ENCODE data around the gene ITSN1. TPM values are rescaled to one million over a fixed set of nuclear protein-coding genes. Genes with fewer than 3 reads are reported as not detected.

The ITSN1 gene
- total RNA-seq, 1 experiment from 2014 or later: 50.3 TPM

- TF ChIP-seq SIN3A (IDR thresholded peaks at IDR 0.05; ENCODE audit: borderline replicate concordance, insufficient read depth, low read depth, low read length): no peak
- TF ChIP-seq, protein P1, sequence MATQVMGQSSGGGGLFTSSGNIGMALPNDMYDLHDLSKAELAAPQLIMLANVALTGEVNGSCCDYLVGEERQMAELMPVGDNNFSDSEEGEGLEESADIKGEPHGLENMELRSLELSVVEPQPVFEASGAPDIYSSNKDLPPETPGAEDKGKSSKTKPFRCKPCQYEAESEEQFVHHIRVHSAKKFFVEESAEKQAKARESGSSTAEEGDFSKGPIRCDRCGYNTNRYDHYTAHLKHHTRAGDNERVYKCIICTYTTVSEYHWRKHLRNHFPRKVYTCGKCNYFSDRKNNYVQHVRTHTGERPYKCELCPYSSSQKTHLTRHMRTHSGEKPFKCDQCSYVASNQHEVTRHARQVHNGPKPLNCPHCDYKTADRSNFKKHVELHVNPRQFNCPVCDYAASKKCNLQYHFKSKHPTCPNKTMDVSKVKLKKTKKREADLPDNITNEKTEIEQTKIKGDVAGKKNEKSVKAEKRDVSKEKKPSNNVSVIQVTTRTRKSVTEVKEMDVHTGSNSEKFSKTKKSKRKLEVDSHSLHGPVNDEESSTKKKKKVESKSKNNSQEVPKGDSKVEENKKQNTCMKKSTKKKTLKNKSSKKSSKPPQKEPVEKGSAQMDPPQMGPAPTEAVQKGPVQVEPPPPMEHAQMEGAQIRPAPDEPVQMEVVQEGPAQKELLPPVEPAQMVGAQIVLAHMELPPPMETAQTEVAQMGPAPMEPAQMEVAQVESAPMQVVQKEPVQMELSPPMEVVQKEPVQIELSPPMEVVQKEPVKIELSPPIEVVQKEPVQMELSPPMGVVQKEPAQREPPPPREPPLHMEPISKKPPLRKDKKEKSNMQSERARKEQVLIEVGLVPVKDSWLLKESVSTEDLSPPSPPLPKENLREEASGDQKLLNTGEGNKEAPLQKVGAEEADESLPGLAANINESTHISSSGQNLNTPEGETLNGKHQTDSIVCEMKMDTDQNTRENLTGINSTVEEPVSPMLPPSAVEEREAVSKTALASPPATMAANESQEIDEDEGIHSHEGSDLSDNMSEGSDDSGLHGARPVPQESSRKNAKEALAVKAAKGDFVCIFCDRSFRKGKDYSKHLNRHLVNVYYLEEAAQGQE (IDR thresholded peaks at IDR 0.05; ENCODE audit: insufficient read depth in 1 of 2, low read depth in 2 of 2, low read length in 1 of 2): no peak
- TF ChIP-seq, protein P2, sequence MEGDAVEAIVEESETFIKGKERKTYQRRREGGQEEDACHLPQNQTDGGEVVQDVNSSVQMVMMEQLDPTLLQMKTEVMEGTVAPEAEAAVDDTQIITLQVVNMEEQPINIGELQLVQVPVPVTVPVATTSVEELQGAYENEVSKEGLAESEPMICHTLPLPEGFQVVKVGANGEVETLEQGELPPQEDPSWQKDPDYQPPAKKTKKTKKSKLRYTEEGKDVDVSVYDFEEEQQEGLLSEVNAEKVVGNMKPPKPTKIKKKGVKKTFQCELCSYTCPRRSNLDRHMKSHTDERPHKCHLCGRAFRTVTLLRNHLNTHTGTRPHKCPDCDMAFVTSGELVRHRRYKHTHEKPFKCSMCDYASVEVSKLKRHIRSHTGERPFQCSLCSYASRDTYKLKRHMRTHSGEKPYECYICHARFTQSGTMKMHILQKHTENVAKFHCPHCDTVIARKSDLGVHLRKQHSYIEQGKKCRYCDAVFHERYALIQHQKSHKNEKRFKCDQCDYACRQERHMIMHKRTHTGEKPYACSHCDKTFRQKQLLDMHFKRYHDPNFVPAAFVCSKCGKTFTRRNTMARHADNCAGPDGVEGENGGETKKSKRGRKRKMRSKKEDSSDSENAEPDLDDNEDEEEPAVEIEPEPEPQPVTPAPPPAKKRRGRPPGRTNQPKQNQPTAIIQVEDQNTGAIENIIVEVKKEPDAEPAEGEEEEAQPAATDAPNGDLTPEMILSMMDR (IDR thresholded peaks at IDR 0.05): no peak
- no peak for TF ChIP-seq POLR2AphosphoS5 (IDR thresholded peaks at IDR 0.05; ENCODE audit: low read depth, low read length)
- TF ChIP-seq TCF7L2 (IDR thresholded peaks at IDR 0.05; ENCODE audit: low read depth, low read length): no peak
- ATAC-seq (no peak), DNase-seq (ENCODE audit: low read depth, low spot score) (no peak)
- CTCF ChIA-PET: no interaction called here
- Histone ChIP-seq H3K27me3 (ENCODE audit: control insufficient read depth, insufficient read depth, low read length) (no peaks in the 10 kb centered on the region), H3K9me3 (ENCODE audit: control insufficient read depth, insufficient read depth, low read depth, low read length) (no peaks in the 10 kb centered on the region), H3K4me1 (ENCODE audit: control insufficient read depth, insufficient read depth, low read length) (no peaks in the 10 kb centered on the region), H3K4me3 (ENCODE audit: low read depth in 2 of 2, low read length in 2 of 2) (no peak overlapping the region), H3K36me3 (ENCODE audit: control insufficient read depth, insufficient read depth, low read length) (0 out of 2 replicates have a peak, but pooled peaks cover 3% of the 10 kb centered on the region), H3K27ac (ENCODE audit: low read length) (no peak overlapping the region)
- BruUV-seq (replicated peaks): no TSS peak
- in situ Hi-C loops (cut with HindIII; ENCODE audit: low pct_unique_long_range_greater_than_20kb, low sequenced_read_pairs) (no loop called here), intact Hi-C loops (cut with micrococcal nuclease; ENCODE audit: unreplicated experiment) (no loop called here)
- POLR2A ChIA-PET: no interaction called here
These were observed 168.5 kb downstream of the ITSN1 start for GRCh38 chr21:33810766-33811165.

GRCh38 chr21:33811167-33812010 is 169.1 kb downstream of the ITSN1 start:
- Histone ChIP-seq H3K4me1 (ENCODE audit: control insufficient read depth, insufficient read depth, low read length) (no peaks in the 10 kb centered on the region), H3K36me3 (ENCODE audit: control insufficient read depth, insufficient read depth, low read length) (peaks cover 3% of the 10 kb centered on the region; the same call in 1 of the 2 replicates), H3K27me3 (ENCODE audit: control insufficient read depth, insufficient read depth, low read length) (no peaks in the 10 kb centered on the region), H3K27ac (ENCODE audit: low read length) (no peak overlapping the region), H3K4me3 (ENCODE audit: low read depth in 2 of 2, low read length in 2 of 2) (no peak overlapping the region), H3K9me3 (ENCODE audit: control insufficient read depth, insufficient read depth, low read depth, low read length) (no peaks in the 10 kb centered on the region)
- POLR2A ChIA-PET: interaction anchor here (0.7 kb wide), 1 partner anchor 14 kb away, joined by 14 read pairs; no protein-coding TSS in a partner anchor
- DNase-seq (ENCODE audit: low read depth, low spot score): no peak
- intact Hi-C loops (cut with micrococcal nuclease; ENCODE audit: unreplicated experiment): no loop called here
- TF ChIP-seq TCF7L2 (IDR thresholded peaks at IDR 0.05; ENCODE audit: low read depth, low read length) (no peak), SIN3A (IDR thresholded peaks at IDR 0.05; ENCODE audit: borderline replicate concordance, insufficient read depth, low read depth, low read length) (no peak), POLR2AphosphoS5 (IDR thresholded peaks at IDR 0.05; ENCODE audit: low read depth, low read length) (no peak)
- TF ChIP-seq, protein P2 (IDR thresholded peaks at IDR 0.05): no peak
- TF ChIP-seq, protein P1 (IDR thresholded peaks at IDR 0.05; ENCODE audit: insufficient read depth in 1 of 2, low read depth in 2 of 2, low read length in 1 of 2): no peak
- in situ Hi-C loops (cut with HindIII; ENCODE audit: low pct_unique_long_range_greater_than_20kb, low sequenced_read_pairs): no loop called here
- CTCF ChIA-PET: no interaction called here
- ATAC-seq: no peak
- BruUV-seq (replicated peaks): no TSS peak
